ENCODE measurements around the gene RILPL1. TPM values are rescaled to one million over a fixed set of nuclear protein-coding genes. Genes with fewer than 3 reads are reported as not detected.
"Not testable (repeated sequence)": the region's sequence is repeated elsewhere in the genome, so short reads cannot be mapped to it uniquely, and the experiment has no call there.

Gene RILPL1
- total RNA-seq, 1 donor from 2014 or later, result 6.2 TPM

GRCh38 chr12:123433615-123434014, 99.9 kb downstream of the RILPL1 start:
- no peaks in the 10 kb centered on the region for H3K36me3 Mint-ChIP-seq (ENCODE audit: unreplicated experiment)

GRCh38 chr12:123431951-123432817, 101.3 kb downstream of the RILPL1 start:
- peak overlapping the region; percentile 39 for H3K27ac Mint-ChIP-seq (ENCODE audit: unreplicated experiment)
- H3K36me3 Mint-ChIP-seq (ENCODE audit: unreplicated experiment); H3K27me3 Mint-ChIP-seq (ENCODE audit: unreplicated experiment); H3K9me3 Mint-ChIP-seq (ENCODE audit: unreplicated experiment); H3K4me1 Mint-ChIP-seq (ENCODE audit: low read depth, unreplicated experiment); DNase-seq; H3K4me3 Mint-ChIP-seq (ENCODE audit: unreplicated experiment): not testable (repeated sequence)

More at GRCh38 chr12:123433615-123434014, 99.9 kb downstream of the RILPL1 start:
- H3K4me3 Mint-ChIP-seq (ENCODE audit: unreplicated experiment), result no peak overlapping the region
- H3K9me3 Mint-ChIP-seq (ENCODE audit: unreplicated experiment), result peaks cover 2% of the 10 kb centered on the region
- H3K27me3 Mint-ChIP-seq (ENCODE audit: unreplicated experiment), result peaks cover 2% of the 10 kb centered on the region
- no peak for TF ChIP-seq CTCF (IDR thresholded peaks at IDR 0.05; ENCODE audit: partially characterized antibody, unreplicated experiment)
- H3K27ac Mint-ChIP-seq (ENCODE audit: unreplicated experiment), result no peak overlapping the region
- H3K4me1 Mint-ChIP-seq (ENCODE audit: low read depth, unreplicated experiment), result no peaks in the 10 kb centered on the region
- DNase-seq, result no peak

GRCh38 chr12:123429101-123429500, 104.4 kb downstream of the RILPL1 start:
- H3K27me3 Mint-ChIP-seq (ENCODE audit: unreplicated experiment); H3K4me1 Mint-ChIP-seq (ENCODE audit: low read depth, unreplicated experiment); DNase-seq; H3K27ac Mint-ChIP-seq (ENCODE audit: unreplicated experiment); H3K36me3 Mint-ChIP-seq (ENCODE audit: unreplicated experiment); H3K4me3 Mint-ChIP-seq (ENCODE audit: unreplicated experiment); H3K9me3 Mint-ChIP-seq (ENCODE audit: unreplicated experiment): not testable (repeated sequence)

- H3K9me3 Mint-ChIP-seq (ENCODE audit: unreplicated experiment), result no peaks in the 10 kb centered on the region
- no peaks in the 10 kb centered on the region for H3K4me1 Mint-ChIP-seq (ENCODE audit: low read depth, unreplicated experiment)
- H3K36me3 Mint-ChIP-seq (ENCODE audit: unreplicated experiment), result no peaks in the 10 kb centered on the region
- no peak overlapping the region for H3K4me3 Mint-ChIP-seq (ENCODE audit: unreplicated experiment)
- no peak overlapping the region for H3K27ac Mint-ChIP-seq (ENCODE audit: unreplicated experiment)
- no peaks in the 10 kb centered on the region for H3K27me3 Mint-ChIP-seq (ENCODE audit: unreplicated experiment)
- no peak for TF ChIP-seq CTCF (IDR thresholded peaks at IDR 0.05; ENCODE audit: partially characterized antibody, unreplicated experiment)
- no peak for DNase-seq
These were observed 104.9 kb downstream of the RILPL1 start for GRCh38 chr12:123428591-123428990.

DNA sequence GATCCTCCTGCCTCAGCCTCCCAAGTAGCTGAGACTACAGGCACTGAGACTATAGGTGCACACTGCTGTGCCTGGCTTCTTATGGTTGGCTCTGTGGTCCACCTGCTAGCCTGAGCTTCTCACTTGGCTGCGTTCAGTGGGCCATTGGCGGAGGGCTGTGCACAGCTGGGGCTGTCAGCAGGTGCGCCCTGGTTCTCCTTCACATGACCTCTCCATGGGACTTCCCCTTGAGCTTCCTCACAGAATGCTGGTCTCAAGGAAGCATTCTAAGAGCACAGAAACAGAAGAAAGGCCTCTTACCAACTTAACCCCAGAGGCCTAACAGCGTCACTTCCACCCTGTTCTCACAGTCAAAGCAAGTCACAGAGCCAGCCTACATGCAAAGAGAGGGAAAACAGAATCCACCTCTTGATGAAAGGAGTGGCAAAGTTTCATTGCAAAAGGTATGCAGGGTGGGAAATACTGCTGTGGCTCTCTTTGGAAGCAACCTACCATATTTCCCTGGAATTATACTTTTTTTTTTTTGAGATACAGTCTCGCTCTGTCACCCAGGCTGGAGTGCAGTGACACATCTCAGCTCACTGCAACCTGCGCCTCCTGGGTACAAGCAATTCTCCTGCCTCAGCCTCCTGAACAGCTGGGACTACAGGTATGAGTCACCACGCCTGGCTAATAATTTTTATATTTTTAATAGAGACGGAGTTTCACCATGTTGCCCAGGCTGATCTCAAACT, 106.3 kb downstream of the RILPL1 start:
- no peaks in the 10 kb centered on the region for H3K36me3 Mint-ChIP-seq (ENCODE audit: unreplicated experiment)
- no peaks in the 10 kb centered on the region for H3K27me3 Mint-ChIP-seq (ENCODE audit: unreplicated experiment)
- no peaks in the 10 kb centered on the region for H3K4me1 Mint-ChIP-seq (ENCODE audit: low read depth, unreplicated experiment)
- no peak overlapping the region for H3K4me3 Mint-ChIP-seq (ENCODE audit: unreplicated experiment)
- no peaks in the 10 kb centered on the region for H3K9me3 Mint-ChIP-seq (ENCODE audit: unreplicated experiment)
- no peak overlapping the region for H3K27ac Mint-ChIP-seq (ENCODE audit: unreplicated experiment)
- no peak for TF ChIP-seq CTCF (IDR thresholded peaks at IDR 0.05; ENCODE audit: partially characterized antibody, unreplicated experiment)
- DNase-seq, result no peak

GRCh38 chr12:123421314-123421713, 112.2 kb downstream of the RILPL1 start:
- Mint-ChIP-seq H3K4me3 (ENCODE audit: unreplicated experiment) (no peak overlapping the region), H3K36me3 (ENCODE audit: unreplicated experiment) (no peaks in the 10 kb centered on the region), H3K27me3 (ENCODE audit: unreplicated experiment) (no peaks in the 10 kb centered on the region), H3K27ac (ENCODE audit: unreplicated experiment) (no peak overlapping the region), H3K9me3 (ENCODE audit: unreplicated experiment) (no peaks in the 10 kb centered on the region), H3K4me1 (ENCODE audit: low read depth, unreplicated experiment) (no peaks in the 10 kb centered on the region)
- no peak for TF ChIP-seq CTCF (IDR thresholded peaks at IDR 0.05; ENCODE audit: partially characterized antibody, unreplicated experiment)
- DNase-seq, result no peak
